ENCODE data around the gene RBM46. TPM values are rescaled to one million over a fixed set of nuclear protein-coding genes. Genes with fewer than 3 reads are reported as not detected.

Gene RBM46
- total and polyA plus RNA-seq, 10 of the 15 experiments (the other 5 are each of a cell fraction or from before 2014, with no cell fraction given), result not detected

- ChIA-PET POLR2A (no interaction called here), RAD21 (ENCODE audit: unreplicated experiment) (no interaction called here), SMC1A (ENCODE audit: uncharacterized antibody, unreplicated experiment) (interaction anchor here (1.4 kb wide), 1 partner anchor 39 kb away, joined by 4 read pairs; no protein-coding TSS in a partner anchor), CTCF (no interaction called here)
- Histone ChIP-seq H3K27me3 (replicated peaks in 1 of 2; ENCODE audit: control insufficient read depth in 2 of 2, insufficient read depth in 2 of 2, low read length in 1 of 2) (no peaks in the 10 kb centered on the region), H3K4me1 (ENCODE audit: control insufficient read depth, insufficient read depth, low read length) (no peaks in the 10 kb centered on the region), H2AFZ (ENCODE audit: control insufficient read depth, low read depth, low read length) (no peak overlapping the region), H3K9ac (ENCODE audit: control insufficient read depth, insufficient read depth, low read length) (no peak overlapping the region), H3K36me3 (ENCODE audit: control insufficient read depth in 2 of 2, insufficient read depth in 2 of 2, low read length in 1 of 2) (no peaks in the 10 kb centered on the region), H3K4me2 (ENCODE audit: control insufficient read depth, insufficient read depth) (no peak overlapping the region), H3K79me2 (ENCODE audit: control insufficient read depth, insufficient read depth, low read length) (no peaks in the 10 kb centered on the region), H3K27ac (ENCODE audit: control insufficient read depth, insufficient read depth) (no peak overlapping the region), H4K20me1 (ENCODE audit: control insufficient read depth, insufficient read depth) (no peaks in the 10 kb centered on the region), H3K9me3 (replicated peaks; ENCODE audit: control insufficient read depth, insufficient read depth, low read length) (no peaks in the 10 kb centered on the region; the same call in 2 of the 3 replicates), H3K4me3 (no peak overlapping the region)
- no TSS peak for BruUV-seq (replicated peaks)
- intact Hi-C loops (cut with micrococcal nuclease; ENCODE audit: unreplicated experiment), result no loop called here
- TF ChIP-seq NFXL1 (IDR thresholded peaks at IDR 0.05; ENCODE audit: borderline replicate concordance) (no peak), SMAD5 (IDR thresholded peaks at IDR 0.05; ENCODE audit: low read depth) (no peak), ZNF217 (IDR thresholded peaks at IDR 0.05) (no peak), HDAC6 (IDR thresholded peaks at IDR 0.05; ENCODE audit: unreplicated experiment) (no peak)
- TF ChIP-seq, protein P1, sequence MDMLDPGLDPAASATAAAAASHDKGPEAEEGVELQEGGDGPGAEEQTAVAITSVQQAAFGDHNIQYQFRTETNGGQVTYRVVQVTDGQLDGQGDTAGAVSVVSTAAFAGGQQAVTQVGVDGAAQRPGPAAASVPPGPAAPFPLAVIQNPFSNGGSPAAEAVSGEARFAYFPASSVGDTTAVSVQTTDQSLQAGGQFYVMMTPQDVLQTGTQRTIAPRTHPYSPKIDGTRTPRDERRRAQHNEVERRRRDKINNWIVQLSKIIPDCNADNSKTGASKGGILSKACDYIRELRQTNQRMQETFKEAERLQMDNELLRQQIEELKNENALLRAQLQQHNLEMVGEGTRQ (IDR thresholded peaks at IDR 0.05; ENCODE audit: borderline replicate concordance, low read depth, low read length), result no peak
- no peak for DNase-seq (ENCODE audit: low read depth, low spot score)
- WGBS (ENCODE audit: insufficient coverage, insufficient replicate concordance, low lambda C conversion rate, missing lambda C conversion rate), result 16% methylated on average over 7 of the region's 7 CpGs
- FAIRE-seq, result no peak
- in situ Hi-C loops (cut with MboI), result no loop called here
- no peak for ATAC-seq
Observed at GRCh38 chr4:154868414-154869194, 87.5 kb downstream of the RBM46 start.

DNA sequence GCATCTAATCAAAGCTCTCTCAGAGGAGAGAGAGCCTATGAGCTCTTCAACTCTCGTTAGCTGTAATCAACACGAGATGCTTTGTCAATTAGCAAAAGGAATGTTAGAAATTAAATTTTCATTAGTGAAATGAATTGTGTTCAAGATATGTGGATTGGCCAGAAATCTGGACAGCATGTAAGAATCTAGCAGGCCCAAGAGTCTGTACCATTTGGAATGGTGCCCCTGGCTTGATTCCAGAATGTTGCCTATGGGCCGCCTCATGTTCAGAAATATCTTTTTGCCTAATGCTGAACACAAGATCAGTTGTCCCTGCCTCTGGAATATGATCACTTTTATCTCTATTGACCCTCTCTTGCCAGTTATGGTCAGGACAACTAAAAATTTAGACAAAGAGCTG, 88.2 kb downstream of the RBM46 start:
- Histone ChIP-seq H3K4me1 (ENCODE audit: control insufficient read depth, insufficient read depth, low read length) (no peaks in the 10 kb centered on the region), H3K4me2 (ENCODE audit: control insufficient read depth, insufficient read depth) (no peak overlapping the region), H4K20me1 (ENCODE audit: control insufficient read depth, insufficient read depth) (no peaks in the 10 kb centered on the region), H3K9me3 (replicated peaks; ENCODE audit: control insufficient read depth, insufficient read depth, low read length) (no peaks in the 10 kb centered on the region; the same call in 2 of the 3 replicates), H3K27me3 (replicated peaks in 1 of 2; ENCODE audit: control insufficient read depth in 2 of 2, insufficient read depth in 2 of 2, low read length in 1 of 2) (no peaks in the 10 kb centered on the region), H3K79me2 (ENCODE audit: control insufficient read depth, insufficient read depth, low read length) (no peaks in the 10 kb centered on the region), H3K4me3 (no peak overlapping the region), H2AFZ (ENCODE audit: control insufficient read depth, low read depth, low read length) (no peak overlapping the region), H3K27ac (ENCODE audit: control insufficient read depth, insufficient read depth) (no peak overlapping the region), H3K36me3 (ENCODE audit: control insufficient read depth in 2 of 2, insufficient read depth in 2 of 2, low read length in 1 of 2) (no peaks in the 10 kb centered on the region), H3K9ac (ENCODE audit: control insufficient read depth, insufficient read depth, low read length) (no peak overlapping the region)
- no TSS peak for BruUV-seq (replicated peaks)
- ChIA-PET POLR2A (no interaction called here), CTCF (no interaction called here), RAD21 (ENCODE audit: unreplicated experiment) (no interaction called here), SMC1A (ENCODE audit: uncharacterized antibody, unreplicated experiment) (no interaction called here)
- FAIRE-seq, result no peak
- intact Hi-C loops (cut with micrococcal nuclease; ENCODE audit: unreplicated experiment), result no loop called here
- DNase-seq (ENCODE audit: low read depth, low spot score), result no peak
- ATAC-seq, result no peak
- WGBS (ENCODE audit: insufficient coverage, insufficient replicate concordance, low lambda C conversion rate, missing lambda C conversion rate), result 0% methylated on average over 3 of the region's 3 CpGs
- in situ Hi-C loops (cut with MboI), result no loop called here
- TF ChIP-seq, protein P2, sequence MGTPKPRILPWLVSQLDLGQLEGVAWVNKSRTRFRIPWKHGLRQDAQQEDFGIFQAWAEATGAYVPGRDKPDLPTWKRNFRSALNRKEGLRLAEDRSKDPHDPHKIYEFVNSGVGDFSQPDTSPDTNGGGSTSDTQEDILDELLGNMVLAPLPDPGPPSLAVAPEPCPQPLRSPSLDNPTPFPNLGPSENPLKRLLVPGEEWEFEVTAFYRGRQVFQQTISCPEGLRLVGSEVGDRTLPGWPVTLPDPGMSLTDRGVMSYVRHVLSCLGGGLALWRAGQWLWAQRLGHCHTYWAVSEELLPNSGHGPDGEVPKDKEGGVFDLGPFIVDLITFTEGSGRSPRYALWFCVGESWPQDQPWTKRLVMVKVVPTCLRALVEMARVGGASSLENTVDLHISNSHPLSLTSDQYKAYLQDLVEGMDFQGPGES (IDR thresholded peaks at IDR 0.05), result no peak
- TF ChIP-seq BACH1 (IDR thresholded peaks at IDR 0.05; ENCODE audit: borderline replicate concordance), result no peak
- no peak for TF ChIP-seq KLF5 (IDR thresholded peaks at IDR 0.05; ENCODE audit: partially characterized antibody)
- TF ChIP-seq, protein P3, sequence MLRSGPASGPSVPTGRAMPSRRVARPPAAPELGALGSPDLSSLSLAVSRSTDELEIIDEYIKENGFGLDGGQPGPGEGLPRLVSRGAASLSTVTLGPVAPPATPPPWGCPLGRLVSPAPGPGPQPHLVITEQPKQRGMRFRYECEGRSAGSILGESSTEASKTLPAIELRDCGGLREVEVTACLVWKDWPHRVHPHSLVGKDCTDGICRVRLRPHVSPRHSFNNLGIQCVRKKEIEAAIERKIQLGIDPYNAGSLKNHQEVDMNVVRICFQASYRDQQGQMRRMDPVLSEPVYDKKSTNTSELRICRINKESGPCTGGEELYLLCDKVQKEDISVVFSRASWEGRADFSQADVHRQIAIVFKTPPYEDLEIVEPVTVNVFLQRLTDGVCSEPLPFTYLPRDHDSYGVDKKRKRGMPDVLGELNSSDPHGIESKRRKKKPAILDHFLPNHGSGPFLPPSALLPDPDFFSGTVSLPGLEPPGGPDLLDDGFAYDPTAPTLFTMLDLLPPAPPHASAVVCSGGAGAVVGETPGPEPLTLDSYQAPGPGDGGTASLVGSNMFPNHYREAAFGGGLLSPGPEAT (IDR thresholded peaks at IDR 0.05; ENCODE audit: low read depth), result no peak
